ENCODE data around the gene TECTB. TPM values are rescaled to one million over a fixed set of nuclear protein-coding genes. Genes with fewer than 3 reads are reported as not detected.

TECTB gene
- total RNA-seq, result not detected

DNA sequence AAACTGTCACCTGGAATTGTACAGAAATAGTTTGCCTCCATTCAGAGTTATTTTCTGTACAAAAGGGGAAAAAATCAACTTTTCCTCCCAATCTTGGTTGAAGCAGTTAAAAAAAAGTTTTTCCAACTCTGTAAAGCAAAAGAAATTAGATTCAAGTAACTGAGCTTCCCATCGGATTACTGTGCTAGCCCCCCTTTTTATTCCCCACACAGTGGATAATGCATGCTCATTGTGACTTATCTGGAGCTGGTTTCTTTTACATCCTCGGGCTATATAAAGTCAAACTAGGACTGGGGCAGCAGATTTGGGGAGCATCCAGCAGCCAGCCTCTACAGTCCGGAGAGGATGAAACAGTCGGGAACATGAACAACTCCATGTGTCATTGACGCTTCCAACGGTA lies at the start of gene TECTB:
TECTB (plus strand) TSS at position 301 of the 400 bp plus-strand sequence. CDS start 335 bp downstream, outside the sequence.
- Mint-ChIP-seq H3K36me3 (no peaks in the 10 kb centered on the region), H3K27ac (no peak within 1 kb of the TSS), H3K27me3 (peaks cover 29% of the 10 kb centered on the region), H3K9me3 (ENCODE audit: low read depth) (no peaks in the 10 kb centered on the region), H3K4me1 (no peaks in the 10 kb centered on the region), H3K4me3 (no peak within 1 kb of the TSS)
- CTCF ChIA-PET, result no interaction called here
- DNase-seq (no peak), ATAC-seq (no peak)

DNA sequence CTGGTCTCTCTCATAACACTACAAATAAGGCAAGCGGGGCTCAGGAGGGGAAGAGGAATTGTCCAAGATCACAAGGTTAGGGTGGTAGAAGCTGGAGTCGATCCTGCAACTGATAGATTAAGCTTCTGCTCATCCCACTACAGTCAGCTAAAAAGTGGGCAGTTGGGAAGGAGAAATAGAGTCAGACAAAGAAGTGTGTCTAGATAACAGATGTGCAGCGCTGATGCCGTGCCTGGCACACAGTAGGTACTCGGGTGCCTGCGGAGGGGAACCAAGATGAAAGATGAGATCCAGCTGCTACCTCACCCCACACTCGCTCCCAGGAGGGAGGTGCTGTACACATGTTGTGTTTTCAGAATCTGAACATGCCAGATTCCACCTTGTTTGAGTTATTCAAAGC lies 48.1 kb upstream of the TECTB start:
- CTCF ChIA-PET, result no interaction called here
- no peak for ATAC-seq

DNA sequence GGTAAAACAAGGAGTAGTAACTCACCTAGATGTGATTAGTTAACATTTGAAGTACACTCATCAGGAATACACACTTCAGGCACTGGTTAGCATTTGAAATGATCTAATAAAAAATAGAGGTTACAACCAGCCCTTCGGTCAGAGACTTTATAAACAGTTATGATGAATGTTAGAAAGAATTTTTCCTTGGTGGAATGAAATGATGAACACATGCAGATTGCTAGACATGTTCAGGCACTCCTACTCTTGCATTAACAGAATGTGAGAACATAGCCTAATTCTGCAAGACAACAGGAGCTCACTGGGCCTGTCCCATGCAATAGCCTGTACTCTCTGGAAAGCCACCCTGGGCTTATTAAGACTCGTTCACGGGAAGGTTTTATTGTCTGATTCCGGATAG lies 47.3 kb upstream of the TECTB start:
- CTCF ChIA-PET, result no interaction called here
- ATAC-seq, result no peak
- Mint-ChIP-seq H3K9me3 (ENCODE audit: low read depth) (peaks cover 5% of the 10 kb centered on the region), H3K27ac (no peak overlapping the region), H3K27me3 (peaks cover 10% of the 10 kb centered on the region), H3K36me3 (peaks cover 2% of the 10 kb centered on the region), H3K4me1 (no peaks in the 10 kb centered on the region), H3K4me3 (no peak overlapping the region)
- no peak for DNase-seq

More for the DNA sequence above, 48.1 kb upstream of the TECTB start:
- Mint-ChIP-seq H3K4me1 (no peaks in the 10 kb centered on the region), H3K4me3 (no peak overlapping the region), H3K9me3 (ENCODE audit: low read depth) (peaks cover 4% of the 10 kb centered on the region), H3K27me3 (peaks cover 10% of the 10 kb centered on the region), H3K36me3 (no peaks in the 10 kb centered on the region), H3K27ac (no peak overlapping the region)
- no peak for DNase-seq

DNA sequence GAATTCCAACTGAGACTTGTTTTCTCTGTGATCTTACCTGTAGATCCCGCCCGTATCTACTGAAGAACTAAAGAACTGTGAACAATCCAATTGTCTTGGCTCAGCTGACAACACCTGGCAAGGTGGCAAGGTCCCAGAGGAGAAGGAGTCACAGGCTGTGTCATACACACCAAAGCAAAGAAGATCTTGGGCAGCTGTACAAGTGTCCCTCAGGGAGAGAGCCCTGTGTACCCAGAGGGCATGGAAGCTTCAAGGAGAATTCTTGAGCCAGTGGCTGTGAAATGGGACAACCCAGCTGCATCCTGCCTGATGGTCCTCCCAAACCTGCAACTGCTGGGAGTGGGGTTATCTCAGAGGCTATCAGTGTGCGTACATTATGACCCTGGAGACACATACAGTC lies 46.7 kb upstream of the TECTB start:
- peaks cover 4% of the 10 kb centered on the region for H3K27me3 Mint-ChIP-seq
- H3K36me3 Mint-ChIP-seq, result peaks cover 3% of the 10 kb centered on the region
- H3K4me1 Mint-ChIP-seq, result no peaks in the 10 kb centered on the region
- peaks cover 7% of the 10 kb centered on the region for H3K9me3 Mint-ChIP-seq (ENCODE audit: low read depth)
- no peak overlapping the region for H3K27ac Mint-ChIP-seq
- no peak overlapping the region for H3K4me3 Mint-ChIP-seq
- DNase-seq (no peak), ATAC-seq (no peak)
- CTCF ChIA-PET, result no interaction called here

DNA sequence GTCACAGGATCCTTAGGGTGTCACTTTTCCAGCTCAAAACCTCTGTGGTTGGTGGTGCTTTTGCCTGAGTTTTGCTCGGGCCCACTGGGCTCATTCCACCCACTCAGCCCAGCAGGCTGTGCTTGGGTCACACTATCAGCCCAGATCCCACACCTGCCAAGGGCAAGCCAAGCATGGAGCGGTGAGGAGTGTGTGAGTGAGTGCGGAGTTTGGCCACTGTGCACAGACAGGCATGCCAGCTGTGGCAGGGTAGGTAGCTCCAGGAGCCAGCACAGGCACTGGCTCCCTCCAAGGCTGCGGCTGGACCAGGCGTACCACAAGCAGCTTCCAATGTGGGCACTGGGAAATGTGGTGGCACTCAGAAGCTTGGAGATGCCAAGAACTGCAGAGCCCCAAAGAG lies 43.9 kb upstream of the TECTB start:
- CTCF ChIA-PET, result no interaction called here
- H3K4me3 Mint-ChIP-seq, result no peak overlapping the region
- H3K4me1 Mint-ChIP-seq, result no peaks in the 10 kb centered on the region
- no peak overlapping the region for H3K27ac Mint-ChIP-seq
- H3K9me3 Mint-ChIP-seq (ENCODE audit: low read depth), result peaks cover 7% of the 10 kb centered on the region
- ATAC-seq (no peak), DNase-seq (no peak)
- peaks cover 3% of the 10 kb centered on the region for H3K36me3 Mint-ChIP-seq
- no peaks in the 10 kb centered on the region for H3K27me3 Mint-ChIP-seq

DNA sequence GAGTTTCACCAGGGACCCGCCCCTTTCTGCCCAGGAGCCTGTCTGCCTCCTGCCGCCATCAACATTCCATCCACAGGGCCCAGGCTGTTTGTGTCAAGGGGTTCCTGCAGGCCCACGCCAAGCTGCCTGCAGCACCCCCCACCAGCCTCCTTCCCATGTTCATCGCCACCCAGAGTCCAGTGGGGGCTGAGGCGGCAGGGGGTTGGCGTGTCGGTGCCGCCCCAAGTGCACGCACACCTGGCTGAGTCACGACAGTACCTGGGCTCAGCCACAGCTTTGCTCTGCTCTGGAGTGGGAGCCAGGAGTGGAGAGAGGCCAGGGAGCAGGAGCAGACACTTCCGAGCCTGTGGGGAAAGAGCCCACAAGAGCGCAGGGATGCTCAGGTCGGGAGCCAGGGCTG lies 42.8 kb upstream of the TECTB start:
- H3K9me3 Mint-ChIP-seq (ENCODE audit: low read depth), result peaks cover 7% of the 10 kb centered on the region
- H3K36me3 Mint-ChIP-seq, result peaks cover 3% of the 10 kb centered on the region
- ATAC-seq (no peak), DNase-seq (no peak)
- no peaks in the 10 kb centered on the region for H3K27me3 Mint-ChIP-seq
- H3K4me1 Mint-ChIP-seq, result no peaks in the 10 kb centered on the region
- CTCF ChIA-PET, result no interaction called here
- H3K4me3 Mint-ChIP-seq, result no peak overlapping the region
- no peak overlapping the region for H3K27ac Mint-ChIP-seq

DNA sequence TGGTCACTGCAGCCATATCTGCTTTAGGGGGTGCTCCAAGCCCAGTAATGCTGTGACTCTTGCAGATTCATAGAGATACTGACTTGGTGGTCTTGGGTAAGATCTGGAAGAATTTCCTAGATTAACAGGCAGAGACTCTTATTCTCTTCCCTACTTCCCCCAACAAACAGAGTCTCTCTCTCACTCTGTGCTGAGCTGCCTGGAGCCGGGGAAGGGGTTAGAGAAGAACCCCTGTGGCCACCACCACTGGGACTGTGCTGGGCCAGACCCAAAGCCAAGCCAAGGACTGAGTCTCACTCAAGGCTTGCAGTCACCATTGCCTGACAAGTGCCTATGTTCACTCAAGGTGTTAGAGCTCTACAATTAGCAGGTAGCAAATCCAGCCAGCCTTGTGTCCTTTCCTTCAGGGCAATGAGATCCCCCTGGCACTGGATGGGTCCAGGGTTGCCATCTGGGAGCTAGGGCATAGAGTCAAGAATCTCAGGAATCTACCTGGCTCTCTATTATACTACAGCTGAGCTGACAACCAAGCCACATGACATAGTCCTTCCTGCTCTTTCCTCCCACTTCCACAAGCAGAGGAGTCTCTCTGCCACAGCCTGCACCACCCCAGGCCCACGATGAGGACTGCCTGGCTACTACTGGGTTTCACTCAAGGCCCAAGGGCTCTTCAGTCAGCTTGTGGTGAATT lies 41.4 kb upstream of the TECTB start:
- no peak overlapping the region for H3K4me3 Mint-ChIP-seq
- no peaks in the 10 kb centered on the region for H3K4me1 Mint-ChIP-seq
- DNase-seq (no peak), ATAC-seq (no peak)
- no peak overlapping the region for H3K27ac Mint-ChIP-seq
- H3K36me3 Mint-ChIP-seq, result peaks cover 3% of the 10 kb centered on the region
- peaks cover 6% of the 10 kb centered on the region for H3K27me3 Mint-ChIP-seq
- peaks cover 7% of the 10 kb centered on the region for H3K9me3 Mint-ChIP-seq (ENCODE audit: low read depth)
- CTCF ChIA-PET, result no interaction called here

DNA sequence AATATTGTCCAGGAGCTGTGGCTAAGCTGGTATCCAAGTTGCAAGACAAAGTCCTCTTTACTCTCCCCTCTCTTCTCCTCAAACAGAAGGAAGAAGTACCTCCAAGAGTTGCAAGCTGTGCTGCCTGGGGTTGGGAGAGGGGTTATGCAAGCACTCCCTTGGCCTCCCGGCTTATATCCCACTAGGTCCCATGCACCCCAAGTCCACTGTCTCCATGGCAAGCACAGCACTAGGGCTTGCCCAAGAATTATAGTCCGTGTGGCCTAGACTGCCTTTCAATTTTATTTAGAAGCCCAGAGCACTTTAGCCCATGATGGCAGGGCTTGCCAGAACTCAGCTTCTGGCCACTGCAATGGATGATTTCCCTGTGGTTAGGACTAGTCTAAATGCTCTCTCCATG lies 40.4 kb upstream of the TECTB start:
- ATAC-seq (no peak), DNase-seq (no peak)
- H3K9me3 Mint-ChIP-seq (ENCODE audit: low read depth), result peaks cover 7% of the 10 kb centered on the region
- H3K4me3 Mint-ChIP-seq, result no peak overlapping the region
- peaks cover 6% of the 10 kb centered on the region for H3K27me3 Mint-ChIP-seq
- no peaks in the 10 kb centered on the region for H3K4me1 Mint-ChIP-seq
- CTCF ChIA-PET, result no interaction called here
- peaks cover 3% of the 10 kb centered on the region for H3K36me3 Mint-ChIP-seq
- H3K27ac Mint-ChIP-seq, result no peak overlapping the region

DNA sequence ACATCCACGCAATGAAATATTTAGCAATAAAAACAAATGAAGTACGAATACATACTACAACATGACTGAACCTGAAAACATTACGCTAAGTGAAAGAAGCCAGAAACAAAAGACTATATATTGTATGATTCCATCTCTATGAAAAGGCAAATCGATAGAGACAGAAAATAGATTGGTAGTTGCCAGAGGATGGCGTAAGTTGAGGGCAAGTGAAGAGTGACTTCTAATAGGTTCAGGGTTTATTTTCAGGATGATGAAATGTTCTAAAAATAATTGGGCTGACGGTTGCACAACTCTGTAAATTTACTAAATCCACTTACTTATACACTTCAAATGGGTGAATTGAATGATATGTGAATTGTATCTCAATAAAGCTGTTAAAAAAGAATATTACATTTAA lies 39.5 kb upstream of the TECTB start:
- CTCF ChIA-PET, result no interaction called here
- no peak overlapping the region for H3K4me3 Mint-ChIP-seq

DNA sequence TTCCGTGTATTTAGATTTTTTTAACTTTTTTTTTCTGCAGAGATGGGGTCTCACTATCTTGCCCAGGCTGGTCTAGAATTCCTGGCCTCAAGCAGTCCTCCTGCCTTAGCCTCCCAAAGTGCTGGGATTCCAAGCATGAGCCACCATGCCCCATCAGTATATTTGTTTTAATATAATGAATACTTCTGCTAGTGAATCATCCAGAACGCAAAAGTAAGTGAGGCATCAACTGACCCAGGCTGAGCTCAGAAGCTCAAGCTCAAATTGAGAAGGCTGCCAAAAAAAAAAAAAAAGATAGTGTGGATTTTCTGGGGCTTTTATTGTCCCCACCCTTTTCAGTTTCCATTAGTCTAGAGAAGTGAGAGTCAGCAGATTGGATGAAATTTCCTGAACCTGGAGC lies 39.0 kb upstream of the TECTB start:
- peaks cover 6% of the 10 kb centered on the region for H3K27me3 Mint-ChIP-seq
- ATAC-seq (no peak), DNase-seq (no peak)
- H3K4me3 Mint-ChIP-seq, result no peak overlapping the region
- CTCF ChIA-PET, result no interaction called here
- no peak overlapping the region for H3K27ac Mint-ChIP-seq
- peaks cover 3% of the 10 kb centered on the region for H3K36me3 Mint-ChIP-seq
- H3K9me3 Mint-ChIP-seq (ENCODE audit: low read depth), result peaks cover 7% of the 10 kb centered on the region
- no peaks in the 10 kb centered on the region for H3K4me1 Mint-ChIP-seq

More for the DNA sequence above, 39.5 kb upstream of the TECTB start:
- no peaks in the 10 kb centered on the region for H3K4me1 Mint-ChIP-seq
- peaks cover 3% of the 10 kb centered on the region for H3K36me3 Mint-ChIP-seq
- no peak overlapping the region for H3K27ac Mint-ChIP-seq
- peaks cover 7% of the 10 kb centered on the region for H3K9me3 Mint-ChIP-seq (ENCODE audit: low read depth)
- peaks cover 6% of the 10 kb centered on the region for H3K27me3 Mint-ChIP-seq
- ATAC-seq (no peak), DNase-seq (no peak)

DNA sequence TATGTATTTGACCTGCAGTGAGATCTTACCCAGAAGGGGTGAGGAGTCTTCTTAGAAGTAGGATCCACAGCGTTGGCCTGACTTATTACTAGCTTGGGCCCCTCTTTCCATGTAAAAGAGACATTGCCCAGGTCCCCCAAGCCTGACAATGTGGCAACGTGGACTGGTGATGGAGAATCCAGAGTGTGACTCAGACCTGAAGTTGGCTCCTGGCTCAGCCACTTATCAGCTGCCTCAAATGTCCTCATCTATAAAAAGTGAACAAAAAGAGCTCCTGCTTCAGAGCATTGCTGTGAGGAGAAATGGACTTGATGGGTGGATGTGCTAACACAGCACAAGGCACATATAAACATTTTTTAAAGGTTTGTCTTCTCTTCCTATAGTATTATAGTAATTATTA lies 35.4 kb upstream of the TECTB start:
- CTCF ChIA-PET, result no interaction called here
- Mint-ChIP-seq H3K9me3 (ENCODE audit: low read depth) (peaks cover 5% of the 10 kb centered on the region), H3K36me3 (no peaks in the 10 kb centered on the region), H3K4me3 (no peak overlapping the region), H3K27me3 (peaks cover 6% of the 10 kb centered on the region), H3K27ac (no peak overlapping the region), H3K4me1 (no peaks in the 10 kb centered on the region)
- DNase-seq, result no peak
- no peak for ATAC-seq

DNA sequence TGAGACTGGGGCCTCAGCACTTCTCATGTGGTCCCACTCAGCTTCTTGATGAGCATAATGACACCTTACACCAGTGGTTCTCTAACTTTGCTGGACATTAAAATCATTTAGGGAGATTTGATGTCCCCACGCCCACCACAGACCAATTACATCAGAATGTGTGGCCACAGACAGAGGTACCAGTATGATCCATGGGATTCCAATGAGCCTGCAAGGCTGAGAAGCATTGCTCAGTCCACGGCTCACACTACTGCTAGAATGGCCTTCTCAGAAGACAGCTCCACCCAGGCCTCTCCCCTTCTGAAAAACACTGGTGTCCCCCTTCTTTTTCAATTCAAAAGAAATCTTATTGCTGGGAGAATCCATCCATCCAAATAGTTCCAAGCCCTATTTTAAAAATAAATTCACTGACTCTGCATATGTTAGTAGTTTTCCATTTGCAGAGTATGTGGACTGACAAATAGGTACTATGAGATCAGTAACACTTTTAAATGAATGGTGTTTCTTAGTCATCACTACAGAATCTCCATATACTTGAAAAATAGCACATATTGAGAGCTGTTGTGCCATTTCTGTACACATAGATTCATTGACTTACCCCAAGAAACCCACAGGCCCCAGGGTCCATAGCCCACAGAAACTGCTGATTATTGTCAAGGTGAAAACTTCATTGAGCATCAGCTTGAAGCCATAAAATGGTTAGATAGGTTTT lies 34.5 kb upstream of the TECTB start:
- peaks cover 6% of the 10 kb centered on the region for H3K27me3 Mint-ChIP-seq
- no peak for ATAC-seq
- H3K27ac Mint-ChIP-seq, result no peak overlapping the region
- no peaks in the 10 kb centered on the region for H3K4me1 Mint-ChIP-seq
- peaks cover 5% of the 10 kb centered on the region for H3K9me3 Mint-ChIP-seq (ENCODE audit: low read depth)
- CTCF ChIA-PET, result no interaction called here
- no peak overlapping the region for H3K4me3 Mint-ChIP-seq
- no peak for DNase-seq
- H3K36me3 Mint-ChIP-seq, result no peaks in the 10 kb centered on the region

DNA sequence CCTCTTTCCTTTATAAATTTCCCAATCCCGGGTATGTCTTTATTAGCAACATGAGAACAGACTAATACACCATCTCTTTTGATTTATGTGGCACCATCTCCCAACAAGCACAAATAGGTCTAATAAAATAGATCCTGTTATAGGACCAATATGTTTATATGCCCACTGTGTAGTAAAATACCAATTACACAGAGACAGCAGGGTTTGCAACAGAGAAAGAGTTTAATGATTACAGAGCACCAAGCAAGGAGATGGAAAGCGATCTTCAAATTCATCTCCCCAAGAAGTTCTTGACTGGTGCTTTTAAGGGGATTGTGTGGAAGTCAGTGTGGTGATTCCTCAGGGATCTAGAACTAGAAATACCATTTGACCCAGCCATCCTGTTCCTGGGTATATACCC lies 33.5 kb upstream of the TECTB start:
- peaks cover 5% of the 10 kb centered on the region for H3K9me3 Mint-ChIP-seq (ENCODE audit: low read depth)
- CTCF ChIA-PET, result no interaction called here
- no peak overlapping the region for H3K27ac Mint-ChIP-seq
- H3K27me3 Mint-ChIP-seq, result peaks cover 6% of the 10 kb centered on the region
- DNase-seq (no peak), ATAC-seq (no peak)
- no peak overlapping the region for H3K4me3 Mint-ChIP-seq
- H3K4me1 Mint-ChIP-seq, result no peaks in the 10 kb centered on the region
- no peaks in the 10 kb centered on the region for H3K36me3 Mint-ChIP-seq

DNA sequence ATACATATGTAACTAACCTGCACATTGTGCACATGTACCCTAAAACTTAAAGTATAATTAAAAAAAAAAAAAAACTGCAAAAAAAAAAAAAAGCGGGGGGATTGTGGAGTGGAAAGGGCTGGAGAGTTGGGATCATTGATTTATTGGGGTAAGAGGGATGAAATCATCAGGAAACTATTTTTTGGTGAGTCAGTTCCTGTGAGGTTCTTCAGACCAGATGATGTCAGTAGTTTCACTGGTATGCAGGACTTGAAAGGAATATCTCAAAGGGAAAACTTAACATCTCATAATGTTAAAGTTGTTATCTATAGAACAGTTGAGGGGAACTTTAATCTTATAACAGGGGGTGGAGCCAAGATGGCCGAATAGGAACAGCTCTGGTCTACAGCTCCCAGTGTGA lies 32.6 kb upstream of the TECTB start:
- no peaks in the 10 kb centered on the region for H3K36me3 Mint-ChIP-seq
- ATAC-seq (no peak), DNase-seq (no peak)
- CTCF ChIA-PET, result no interaction called here
- no peaks in the 10 kb centered on the region for H3K4me1 Mint-ChIP-seq
- H3K4me3 Mint-ChIP-seq, result no peak overlapping the region
- H3K27me3 Mint-ChIP-seq, result peaks cover 6% of the 10 kb centered on the region
- H3K9me3 Mint-ChIP-seq (ENCODE audit: low read depth), result peaks cover 5% of the 10 kb centered on the region
- H3K27ac Mint-ChIP-seq, result no peak overlapping the region

All from activated CD8-positive, alpha-beta memory T cell treated with anti-CD3 and anti-CD28 coated beads, Interleukin-2, amount 10 ng/mL, durations not matched to agents 7 days and 5 days (primary cell).